Colonic mucosa (tissue), 4 donors: Measurements from ENCODE around the gene OR2AG1. TPM values are rescaled to one million over a fixed set of nuclear protein-coding genes. Genes with fewer than 3 reads are reported as not detected.
A peak's percentile ranks its signal among the peaks of the same experiment; 100 is the strongest.

Experiments used
- DNase-seq: peaks from one replicate; pipeline ENCODE4 v3.0.0-alpha.2; 2020
- H3K27ac ChIP-seq: fragments of 200-600 bp; one replicate; pipeline ENCODE4 v1.8.0; 2021
- H3K27me3 ChIP-seq: fragments of 200-600 bp; one replicate; pipeline ENCODE4 v1.8.0; 2021
- H3K36me3 ChIP-seq: fragments of 200-600 bp; one replicate; pipeline ENCODE4 v1.8.0; 2021
- H3K4me1 ChIP-seq: fragments of 200-600 bp; one replicate; pipeline ENCODE4 v1.8.0; 2021; ENCODE audit warnings: mild to moderate bottlenecking
- H3K4me3 ChIP-seq: fragments of 200-600 bp; one replicate; pipeline ENCODE4 v1.8.0; 2021
- H3K9ac ChIP-seq, 2 donors: one replicate each; pipeline ENCODE4 v1.7.0; 2013; ENCODE audit warnings: control low read depth in 2 of 2, low read depth in 2 of 2, low read length in 2 of 2
- H3K9me3 ChIP-seq: fragments of 200-600 bp; one replicate; pipeline ENCODE4 v1.8.0; 2021
- intact Hi-C: fragments of 100-400 bp; cut with DNase I; formaldehyde crosslinking; loops from one replicate; pipeline ENCODE4 v1.14.1; 2022
- total RNA-seq, 2 donors: library from RNA; stranded (reverse); fragmentation: NEBNext Ultra II Directional in 1 of 2; extraction: Animal tissue kit (Norgen Biotek cat#: 25700) in 1 of 2; gene quantifications; one replicate each; pipeline ENCODE4 v1.2.1, GENCODE V29; 2021
- TF ChIP-seq, protein P1 (sequence below): fragments of 200-600 bp; IDR thresholded peaks from one replicate; pipeline ENCODE4 v1.8.0; 2022; ENCODE audit warnings: antibody characterized with exemption, mild to moderate bottlenecking
- donor health status: healthy.
- donor health status: DM: no; HTN: no; CAD: no.
- donor health status: DM: no; HTN: no; CAD: no.

OR2AG1 gene
- total RNA-seq, 2 donors from 2014 or later, result not detected

DNA sequence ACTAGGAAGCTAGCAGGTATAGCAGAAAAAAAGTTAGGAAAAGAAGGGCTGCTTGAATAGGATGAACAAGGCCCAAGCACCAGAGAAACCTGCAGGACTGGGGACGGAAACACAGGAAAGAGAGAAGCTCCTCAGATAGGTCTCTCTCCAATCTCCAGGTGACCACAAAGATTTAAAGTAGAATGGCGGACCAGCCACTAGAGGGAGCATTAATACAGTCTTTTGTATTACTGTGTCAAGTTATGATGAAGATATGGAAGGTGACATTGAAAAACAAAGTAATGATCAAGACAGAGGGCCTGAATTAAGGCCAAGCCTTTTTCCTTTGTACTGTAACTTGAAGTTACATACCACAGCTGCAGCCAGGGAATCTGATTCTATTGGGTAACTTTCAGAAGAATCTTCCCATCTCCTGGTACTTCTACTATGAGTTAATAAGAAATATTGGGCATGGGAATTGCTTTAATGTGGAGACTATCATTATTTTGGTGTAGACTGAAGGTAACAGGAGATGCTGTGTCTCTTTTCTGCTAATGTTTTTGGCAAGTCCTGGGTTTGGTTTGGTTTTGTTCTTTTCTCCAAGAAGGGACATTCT, 44.9 kb upstream of the OR2AG1 start:
- Histone ChIP-seq H3K27me3 (no peaks in the 10 kb centered on the region), H3K36me3 (no peaks in the 10 kb centered on the region), H3K9ac (no peak overlapping the region), H3K9me3 (no peaks in the 10 kb centered on the region), H3K4me1 (no peaks in the 10 kb centered on the region), H3K27ac (no peak overlapping the region), H3K4me3 (no peak overlapping the region)
- TF ChIP-seq, protein P1, sequence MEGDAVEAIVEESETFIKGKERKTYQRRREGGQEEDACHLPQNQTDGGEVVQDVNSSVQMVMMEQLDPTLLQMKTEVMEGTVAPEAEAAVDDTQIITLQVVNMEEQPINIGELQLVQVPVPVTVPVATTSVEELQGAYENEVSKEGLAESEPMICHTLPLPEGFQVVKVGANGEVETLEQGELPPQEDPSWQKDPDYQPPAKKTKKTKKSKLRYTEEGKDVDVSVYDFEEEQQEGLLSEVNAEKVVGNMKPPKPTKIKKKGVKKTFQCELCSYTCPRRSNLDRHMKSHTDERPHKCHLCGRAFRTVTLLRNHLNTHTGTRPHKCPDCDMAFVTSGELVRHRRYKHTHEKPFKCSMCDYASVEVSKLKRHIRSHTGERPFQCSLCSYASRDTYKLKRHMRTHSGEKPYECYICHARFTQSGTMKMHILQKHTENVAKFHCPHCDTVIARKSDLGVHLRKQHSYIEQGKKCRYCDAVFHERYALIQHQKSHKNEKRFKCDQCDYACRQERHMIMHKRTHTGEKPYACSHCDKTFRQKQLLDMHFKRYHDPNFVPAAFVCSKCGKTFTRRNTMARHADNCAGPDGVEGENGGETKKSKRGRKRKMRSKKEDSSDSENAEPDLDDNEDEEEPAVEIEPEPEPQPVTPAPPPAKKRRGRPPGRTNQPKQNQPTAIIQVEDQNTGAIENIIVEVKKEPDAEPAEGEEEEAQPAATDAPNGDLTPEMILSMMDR, result no peak
- DNase-seq, result peak; percentile 64
- intact Hi-C loops, result no loop called here

DNA sequence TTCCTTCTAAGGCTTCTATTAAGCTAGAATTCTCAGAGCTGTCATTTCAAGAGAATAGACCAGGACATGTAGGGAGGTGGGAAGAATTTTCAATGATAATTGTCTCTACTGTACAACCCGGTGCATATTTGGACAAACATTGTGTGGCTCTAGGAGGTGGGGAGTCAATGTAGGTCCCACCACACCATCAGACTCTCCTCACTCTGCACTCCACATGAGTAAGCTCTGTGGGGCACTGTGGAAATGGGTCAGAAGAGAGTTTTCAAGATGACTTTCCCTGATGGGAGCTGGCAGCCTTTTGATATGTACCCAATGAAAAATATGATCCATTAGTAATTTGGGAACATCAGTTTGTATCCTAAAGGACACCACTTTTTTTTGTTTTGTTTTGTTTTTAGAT, 44.2 kb upstream of the OR2AG1 start:
- Histone ChIP-seq H3K4me3 (no peak overlapping the region), H3K27me3 (no peaks in the 10 kb centered on the region), H3K36me3 (no peaks in the 10 kb centered on the region), H3K9me3 (no peaks in the 10 kb centered on the region), H3K9ac (no peak overlapping the region), H3K27ac (no peak overlapping the region), H3K4me1 (no peaks in the 10 kb centered on the region)
- TF ChIP-seq, protein P1, result no peak
- DNase-seq, result no peak
- intact Hi-C loops, result no loop called here

DNA sequence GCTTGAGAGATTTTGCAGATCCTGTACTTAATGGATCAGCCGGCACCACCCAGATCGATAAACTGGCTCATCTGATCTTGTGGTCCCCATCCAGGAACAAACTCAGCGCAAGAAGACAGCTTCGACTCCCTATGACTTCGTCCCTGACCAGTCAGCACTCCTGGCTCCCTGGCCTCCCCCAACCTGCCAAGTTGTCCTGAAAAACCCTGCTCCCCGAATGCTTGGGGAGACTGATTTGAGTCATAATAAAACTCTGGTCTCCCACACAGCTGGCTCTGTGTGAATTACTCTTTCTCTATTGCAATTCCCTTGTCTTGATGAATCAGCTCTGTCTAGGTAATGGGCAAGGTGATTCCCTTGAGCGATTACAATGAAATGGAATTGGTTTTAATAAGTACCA, 40.6 kb upstream of the OR2AG1 start:
- intact Hi-C loops, result no loop called here
- no peaks in the 10 kb centered on the region for H3K27me3 ChIP-seq
- TF ChIP-seq, protein P1, result no peak
- no peaks in the 10 kb centered on the region for H3K36me3 ChIP-seq
- no peaks in the 10 kb centered on the region for H3K9me3 ChIP-seq
- H3K27ac ChIP-seq, result no peak overlapping the region
- no peak overlapping the region for H3K4me3 ChIP-seq
- H3K4me1 ChIP-seq, result no peaks in the 10 kb centered on the region
- no peak for DNase-seq
- H3K9ac ChIP-seq, result no peak overlapping the region

DNA sequence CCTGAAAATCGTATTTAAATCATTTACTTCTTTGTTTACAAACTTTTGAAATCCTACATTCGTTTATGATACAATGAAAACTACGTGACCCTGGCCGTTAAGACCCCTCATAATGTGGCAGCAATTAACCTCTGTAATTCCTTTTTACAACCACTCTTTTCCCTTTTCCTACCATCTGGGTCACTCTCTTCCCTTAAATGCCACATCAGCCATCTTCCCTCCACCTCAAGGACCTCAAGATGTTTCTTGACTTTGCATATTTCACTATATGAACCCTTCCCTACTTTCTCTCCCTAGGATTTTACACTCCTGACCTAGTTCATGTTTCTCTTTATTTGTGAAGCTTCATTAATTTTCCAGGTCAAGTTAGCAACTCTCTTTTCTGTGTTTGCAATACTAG, 37.8 kb upstream of the OR2AG1 start:
- no peaks in the 10 kb centered on the region for H3K9me3 ChIP-seq
- peak overlapping the region; percentile 75 for H3K27ac ChIP-seq
- no peaks in the 10 kb centered on the region for H3K27me3 ChIP-seq
- no peak overlapping the region for H3K9ac ChIP-seq
- TF ChIP-seq, protein P1, result no peak
- no peak for DNase-seq
- intact Hi-C loops, result no loop called here
- peak overlapping the region; percentile 12 for H3K4me3 ChIP-seq
- H3K36me3 ChIP-seq, result no peaks in the 10 kb centered on the region
- no peaks in the 10 kb centered on the region for H3K4me1 ChIP-seq

DNA sequence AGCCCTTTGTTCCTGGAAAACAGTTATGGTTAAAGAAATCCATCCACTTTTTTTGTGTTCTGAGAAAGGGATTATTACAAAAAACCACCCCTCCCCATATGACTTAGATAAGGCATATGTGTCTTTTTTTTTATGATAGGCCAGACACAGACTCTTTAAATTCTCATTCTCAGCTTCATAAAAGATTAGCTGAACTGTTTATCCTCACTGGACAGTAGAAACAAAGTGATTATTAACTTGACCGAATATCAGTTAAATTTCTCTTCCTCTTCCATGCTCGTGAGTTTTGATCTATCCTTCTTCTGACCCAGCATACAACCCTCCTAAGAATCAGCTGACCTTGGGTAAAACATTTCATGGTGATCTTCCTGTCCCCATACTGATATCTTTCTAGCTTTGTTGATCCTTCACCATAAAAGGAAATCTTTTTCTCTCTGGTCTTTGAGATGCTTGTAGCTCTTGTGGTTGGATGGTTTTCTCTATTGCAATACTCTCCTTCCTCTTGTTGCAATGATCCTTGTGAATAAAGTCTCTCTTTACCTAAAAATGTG, 37.3 kb upstream of the OR2AG1 start:
- intact Hi-C loops, result no loop called here
- TF ChIP-seq, protein P1, result no peak
- Histone ChIP-seq H3K9ac (peak overlapping the region in 1 of 2 donors; percentile 51), H3K36me3 (no peaks in the 10 kb centered on the region), H3K27ac (peak overlapping the region; percentile 75), H3K4me1 (no peaks in the 10 kb centered on the region), H3K9me3 (no peaks in the 10 kb centered on the region), H3K4me3 (peak overlapping the region; percentile 12), H3K27me3 (no peaks in the 10 kb centered on the region)
- no peak for DNase-seq
